Stimulated activated effector memory CD8-positive, alpha-beta T cell treated with anti-CD3 and anti-CD28 coated beads, Interleukin-12 subunit alpha, Interleukin-12 subunit beta, amount 100 ng/mL, for 72 hours (primary cell): ENCODE results near the gene HOOK2.

Source experiments
- ATAC-seq: fragments of 150-1000 bp; cut with Tn5 transposase; 2 replicates; pipeline ENCODE4 v1.10.0; 2021
- DNase-seq, 2 donors: peaks; one replicate each; pipeline ENCODE4 v3.0.0; 2021 to 2022; ENCODE audit warnings: low spot score in 2 of 2
- H3K27ac Mint-ChIP-seq: one replicate; pipeline ENCODE4 v1.8.0; 2022; ENCODE audit warnings: mild to moderate bottlenecking, mixed read lengths
- H3K36me3 Mint-ChIP-seq: one replicate; pipeline ENCODE4 v1.8.0; 2022; ENCODE audit warnings: mild to moderate bottlenecking, mixed read lengths
- H3K4me1 Mint-ChIP-seq: one replicate; pipeline ENCODE4 v1.8.0; 2022; ENCODE audit warnings: mixed read lengths
- H3K4me3 Mint-ChIP-seq: one replicate; pipeline ENCODE4 v1.8.0; 2022; ENCODE audit warnings: mild to moderate bottlenecking, mixed read lengths
- H3K9me3 Mint-ChIP-seq: one replicate; pipeline ENCODE4 v1.8.0; 2022; ENCODE audit warnings: mixed read lengths

The HOOK2 gene

GRCh38 chr19:12778017-12778904, 2.9 kb upstream of the HOOK2 start:
- ATAC-seq = peak; percentile 2
- H3K9me3 Mint-ChIP-seq = no peaks in the 10 kb centered on the region
- H3K4me3 Mint-ChIP-seq = peak overlapping the region; percentile 94
- peak in 1 of 2 donors; percentile 78 for DNase-seq
- H3K27ac Mint-ChIP-seq = peak overlapping the region; percentile 94
- peaks cover 33% of the 10 kb centered on the region for H3K4me1 Mint-ChIP-seq
- H3K36me3 Mint-ChIP-seq = peaks cover 10% of the 10 kb centered on the region

- peaks cover 7% of the 10 kb centered on the region for H3K36me3 Mint-ChIP-seq
- H3K27ac Mint-ChIP-seq = peak overlapping the region; percentile 94
- peak overlapping the region; percentile 94 for H3K4me3 Mint-ChIP-seq
- peak; percentile 86 to 93 for DNase-seq
- peak; percentile 59 for ATAC-seq
- peaks cover 33% of the 10 kb centered on the region for H3K4me1 Mint-ChIP-seq
- H3K9me3 Mint-ChIP-seq = no peaks in the 10 kb centered on the region
These were observed 2.1 kb upstream of the HOOK2 start for GRCh38 chr19:12777217-12778016.

GRCh38 chr19:12773571-12773970, 1.8 kb downstream of the HOOK2 start:
- H3K9me3 Mint-ChIP-seq = no peaks in the 10 kb centered on the region
- ATAC-seq (no peak), DNase-seq (no peak)
- H3K4me1 Mint-ChIP-seq = peaks cover 27% of the 10 kb centered on the region
- H3K27ac Mint-ChIP-seq = no peak overlapping the region
- H3K4me3 Mint-ChIP-seq = no peak overlapping the region
- H3K36me3 Mint-ChIP-seq = no peaks in the 10 kb centered on the region

GRCh38 chr19:12772323-12772722, 3.0 kb downstream of the HOOK2 start:
- no peak for DNase-seq
- Mint-ChIP-seq H3K27ac (no peak overlapping the region), H3K36me3 (no peaks in the 10 kb centered on the region), H3K9me3 (no peaks in the 10 kb centered on the region), H3K4me1 (peaks cover 21% of the 10 kb centered on the region), H3K4me3 (no peak overlapping the region)
- no peak for ATAC-seq

GRCh38 chr19:12770922-12771321, 4.4 kb downstream of the HOOK2 start:
- Mint-ChIP-seq H3K4me3 (no peak overlapping the region), H3K27ac (no peak overlapping the region), H3K4me1 (peaks cover 28% of the 10 kb centered on the region), H3K36me3 (peaks cover 5% of the 10 kb centered on the region), H3K9me3 (no peaks in the 10 kb centered on the region)
- no peak for DNase-seq
- no peak for ATAC-seq

- Mint-ChIP-seq H3K36me3 (peaks cover 5% of the 10 kb centered on the region), H3K27ac (no peak overlapping the region), H3K4me1 (peaks cover 29% of the 10 kb centered on the region), H3K9me3 (no peaks in the 10 kb centered on the region), H3K4me3 (peak overlapping the region; percentile 57)
- no peak for DNase-seq
- peak; percentile 83 for ATAC-seq
These were observed 5.7 kb downstream of the HOOK2 start for GRCh38 chr19:12769689-12770088.

- no peak for DNase-seq
- peaks cover 5% of the 10 kb centered on the region for H3K36me3 Mint-ChIP-seq
- no peak for ATAC-seq
- peaks cover 21% of the 10 kb centered on the region for H3K4me1 Mint-ChIP-seq
- no peak overlapping the region for H3K4me3 Mint-ChIP-seq
- no peaks in the 10 kb centered on the region for H3K9me3 Mint-ChIP-seq
- no peak overlapping the region for H3K27ac Mint-ChIP-seq
These were observed 7.7 kb downstream of the HOOK2 start for GRCh38 chr19:12767666-12768065.

- Mint-ChIP-seq H3K36me3 (peaks cover 5% of the 10 kb centered on the region), H3K27ac (no peak overlapping the region), H3K4me1 (peaks cover 21% of the 10 kb centered on the region), H3K9me3 (no peaks in the 10 kb centered on the region), H3K4me3 (no peak overlapping the region)
- ATAC-seq = no peak
- DNase-seq = no peak
These were observed 8.2 kb downstream of the HOOK2 start for GRCh38 chr19:12767150-12767549.

GRCh38 chr19:12766051-12766521, 9.3 kb downstream of the HOOK2 start:
- Mint-ChIP-seq H3K36me3 (peaks cover 5% of the 10 kb centered on the region), H3K27ac (no peak overlapping the region), H3K4me1 (peaks cover 21% of the 10 kb centered on the region), H3K4me3 (peak overlapping the region; percentile 49), H3K9me3 (no peaks in the 10 kb centered on the region)
- DNase-seq = peak; percentile 90 to 95
- peak; percentile 81 for ATAC-seq

GRCh38 chr19:12764698-12765097, 10.7 kb downstream of the HOOK2 start:
- H3K9me3 Mint-ChIP-seq = no peaks in the 10 kb centered on the region
- no peak overlapping the region for H3K27ac Mint-ChIP-seq
- peaks cover 5% of the 10 kb centered on the region for H3K36me3 Mint-ChIP-seq
- DNase-seq (no peak), ATAC-seq (no peak)
- no peak overlapping the region for H3K4me3 Mint-ChIP-seq
- H3K4me1 Mint-ChIP-seq = peaks cover 18% of the 10 kb centered on the region

- H3K9me3 Mint-ChIP-seq = no peaks in the 10 kb centered on the region
- peaks cover 5% of the 10 kb centered on the region for H3K36me3 Mint-ChIP-seq
- peaks cover 13% of the 10 kb centered on the region for H3K4me1 Mint-ChIP-seq
- H3K4me3 Mint-ChIP-seq = no peak overlapping the region
- no peak for ATAC-seq
- no peak for DNase-seq
- H3K27ac Mint-ChIP-seq = no peak overlapping the region
These were observed 12.3 kb downstream of the HOOK2 start for GRCh38 chr19:12763100-12763499.

GRCh38 chr19:12759686-12760085, 15.7 kb downstream of the HOOK2 start:
- ATAC-seq (no peak), DNase-seq (no peak)
- no peaks in the 10 kb centered on the region for H3K36me3 Mint-ChIP-seq
- no peak overlapping the region for H3K27ac Mint-ChIP-seq
- H3K4me1 Mint-ChIP-seq = peaks cover 5% of the 10 kb centered on the region
- H3K4me3 Mint-ChIP-seq = no peak overlapping the region
- H3K9me3 Mint-ChIP-seq = no peaks in the 10 kb centered on the region

- ATAC-seq = peak; percentile 84
- DNase-seq = peak; percentile 78 to 86
- Mint-ChIP-seq H3K4me1 (peaks cover 5% of the 10 kb centered on the region), H3K36me3 (no peaks in the 10 kb centered on the region), H3K4me3 (peak overlapping the region; percentile 21), H3K9me3 (no peaks in the 10 kb centered on the region), H3K27ac (no peak overlapping the region)
These were observed 17.6 kb downstream of the HOOK2 start for GRCh38 chr19:12757544-12758274.

GRCh38 chr19:12756150-12756883, 19.0 kb downstream of the HOOK2 start:
- no peaks in the 10 kb centered on the region for H3K9me3 Mint-ChIP-seq
- no peaks in the 10 kb centered on the region for H3K36me3 Mint-ChIP-seq
- H3K27ac Mint-ChIP-seq = no peak overlapping the region
- no peak overlapping the region for H3K4me3 Mint-ChIP-seq
- peaks cover 5% of the 10 kb centered on the region for H3K4me1 Mint-ChIP-seq
- no peak for ATAC-seq
- DNase-seq = no peak
